Measurements from ENCODE around the gene USH1C. TPM values are rescaled to one million over a fixed set of nuclear protein-coding genes. Genes with fewer than 3 reads are reported as not detected.
A peak's percentile ranks its signal among the peaks of the same experiment; 100 is the strongest.

Gene USH1C
- total and polyA plus RNA-seq, 2 experiments from 2014 or later = 0.54 TPM; not detected in 1

- H3K27ac ChIP-seq = no peak overlapping the region
- H3K27me3 ChIP-seq = peaks cover 57% of the 10 kb centered on the region
- no peak overlapping the region for H3K4me3 ChIP-seq
- no peak for TF ChIP-seq CTCF (IDR thresholded peaks at IDR 0.05; ENCODE audit: low read depth, low read length)
- no peak for DNase-seq (ENCODE audit: low read depth in 1 of 2, low spot score in 1 of 2)
- no peaks in the 10 kb centered on the region for H3K9me3 ChIP-seq (ENCODE audit: low read depth)
- no peaks in the 10 kb centered on the region for H3K36me3 ChIP-seq
- H3K4me1 ChIP-seq (ENCODE audit: low read depth) = no peaks in the 10 kb centered on the region
Measured at GRCh38 chr11:17477361-17477760, 66.9 kb downstream of the USH1C start.

GRCh38 chr11:17477084-17477333, 67.2 kb downstream of the USH1C start:
- H3K27ac ChIP-seq = no peak overlapping the region
- peaks cover 57% of the 10 kb centered on the region for H3K27me3 ChIP-seq
- peak overlapping the region; percentile 48 for H3K4me3 ChIP-seq
- no peaks in the 10 kb centered on the region for H3K36me3 ChIP-seq
- DNase-seq (ENCODE audit: low read depth in 1 of 2, low spot score in 1 of 2) = no peak
- no peaks in the 10 kb centered on the region for H3K4me1 ChIP-seq (ENCODE audit: low read depth)
- no peak for TF ChIP-seq CTCF (IDR thresholded peaks at IDR 0.05; ENCODE audit: low read depth, low read length)
- H3K9me3 ChIP-seq (ENCODE audit: low read depth) = no peaks in the 10 kb centered on the region

GRCh38 chr11:17476317-17477083, 67.7 kb downstream of the USH1C start, which contains the start of gene ABCC8:
TSS of gene ABCC8 (minus strand) at chr11:17476845. CDS start at chr11:17476776, 69 bp downstream.
- Histone ChIP-seq H3K4me3 (peak within 1 kb of the TSS; percentile 48), H3K9me3 (ENCODE audit: low read depth) (no peaks in the 10 kb centered on the region), H3K4me1 (ENCODE audit: low read depth) (no peaks in the 10 kb centered on the region), H3K27ac (no peak within 1 kb of the TSS), H3K27me3 (peaks cover 57% of the 10 kb centered on the region), H3K36me3 (no peaks in the 10 kb centered on the region)
- DNase-seq (ENCODE audit: low read depth in 1 of 2, low spot score in 1 of 2) = peak in 1 of 2 donors; percentile 44
- no peak for TF ChIP-seq CTCF (IDR thresholded peaks at IDR 0.05; ENCODE audit: low read depth, low read length)

- no peak for TF ChIP-seq CTCF (IDR thresholded peaks at IDR 0.05; ENCODE audit: low read depth, low read length)
Measured at GRCh38 chr11:17475666-17476316, 68.4 kb downstream of the USH1C start.

GRCh38 chr11:17473071-17473744, 71.0 kb downstream of the USH1C start:
- no peak for TF ChIP-seq CTCF (IDR thresholded peaks at IDR 0.05; ENCODE audit: low read depth, low read length)
- no peak overlapping the region for H3K27ac ChIP-seq
- no peak overlapping the region for H3K4me3 ChIP-seq

More at GRCh38 chr11:17475666-17476316, 68.4 kb downstream of the USH1C start:
- Histone ChIP-seq H3K4me1 (ENCODE audit: low read depth) (no peaks in the 10 kb centered on the region), H3K9me3 (ENCODE audit: low read depth) (no peaks in the 10 kb centered on the region), H3K27me3 (peaks cover 57% of the 10 kb centered on the region), H3K4me3 (peak overlapping the region; percentile 48), H3K36me3 (no peaks in the 10 kb centered on the region), H3K27ac (no peak overlapping the region)
- peak in 1 of 2 donors; percentile 13 for DNase-seq (ENCODE audit: low read depth in 1 of 2, low spot score in 1 of 2)

More at GRCh38 chr11:17473071-17473744, 71.0 kb downstream of the USH1C start:
- Histone ChIP-seq H3K4me1 (ENCODE audit: low read depth) (no peaks in the 10 kb centered on the region), H3K36me3 (no peaks in the 10 kb centered on the region), H3K9me3 (ENCODE audit: low read depth) (no peaks in the 10 kb centered on the region), H3K27me3 (peaks cover 46% of the 10 kb centered on the region)
- DNase-seq (ENCODE audit: low read depth in 1 of 2, low spot score in 1 of 2) = peak; percentile 6 to 65

Measured in cardiac muscle cell (in vitro differentiated cells and primary cell).